H1 (cell line): ENCODE measurements around the gene ACSL4. TPM values are rescaled to one million over a fixed set of nuclear protein-coding genes. Genes with fewer than 3 reads are reported as not detected.

Source experiments
- PHF8 ChIP-seq: fragments of 200-600 bp; sonication (generic); conservative IDR thresholded peaks from 2 replicates; pipeline ENCODE4 v1.7.1; 2012; ENCODE audit warnings: low read depth, mild to moderate bottlenecking, inconsistent platforms, low read length, moderate library complexity
- polyA plus RNA-seq, 7 experiments: library from polyadenylated mRNA; depleted of rRNA in 3 of 7; stranded (reverse) in 5 of 7; unstranded in 2 of 7; fragments of >200 nt in 5 of 7; fragments of 200-250 nt in 2 of 7; gene quantifications; 1 replicate in 5 of 7; 2 replicates in 1 of 7; 4 replicates in 1 of 7; pipeline versions ENCODE4 v1.2.1 to v1.2.3, GENCODE V29; 2011 to 2013; ENCODE audit warnings: missing spikeins in 2 of 7, mixed read lengths in 2 of 7
- total RNA-seq: library from RNA; stranded (reverse); fragmentation: NEBNext Ultra II Directional; extraction: Animal tissue kit (Norgen Biotek cat#: 25700); gene quantifications from 2 replicates; pipeline ENCODE4 v1.2.1, GENCODE V29; 2021

ACSL4 gene
- total and polyA plus RNA-seq, 2 of the 8 experiments (the other 6 are each of a cell fraction or from before 2014, with no cell fraction given): 11.3 to 47.0 TPM

DNA sequence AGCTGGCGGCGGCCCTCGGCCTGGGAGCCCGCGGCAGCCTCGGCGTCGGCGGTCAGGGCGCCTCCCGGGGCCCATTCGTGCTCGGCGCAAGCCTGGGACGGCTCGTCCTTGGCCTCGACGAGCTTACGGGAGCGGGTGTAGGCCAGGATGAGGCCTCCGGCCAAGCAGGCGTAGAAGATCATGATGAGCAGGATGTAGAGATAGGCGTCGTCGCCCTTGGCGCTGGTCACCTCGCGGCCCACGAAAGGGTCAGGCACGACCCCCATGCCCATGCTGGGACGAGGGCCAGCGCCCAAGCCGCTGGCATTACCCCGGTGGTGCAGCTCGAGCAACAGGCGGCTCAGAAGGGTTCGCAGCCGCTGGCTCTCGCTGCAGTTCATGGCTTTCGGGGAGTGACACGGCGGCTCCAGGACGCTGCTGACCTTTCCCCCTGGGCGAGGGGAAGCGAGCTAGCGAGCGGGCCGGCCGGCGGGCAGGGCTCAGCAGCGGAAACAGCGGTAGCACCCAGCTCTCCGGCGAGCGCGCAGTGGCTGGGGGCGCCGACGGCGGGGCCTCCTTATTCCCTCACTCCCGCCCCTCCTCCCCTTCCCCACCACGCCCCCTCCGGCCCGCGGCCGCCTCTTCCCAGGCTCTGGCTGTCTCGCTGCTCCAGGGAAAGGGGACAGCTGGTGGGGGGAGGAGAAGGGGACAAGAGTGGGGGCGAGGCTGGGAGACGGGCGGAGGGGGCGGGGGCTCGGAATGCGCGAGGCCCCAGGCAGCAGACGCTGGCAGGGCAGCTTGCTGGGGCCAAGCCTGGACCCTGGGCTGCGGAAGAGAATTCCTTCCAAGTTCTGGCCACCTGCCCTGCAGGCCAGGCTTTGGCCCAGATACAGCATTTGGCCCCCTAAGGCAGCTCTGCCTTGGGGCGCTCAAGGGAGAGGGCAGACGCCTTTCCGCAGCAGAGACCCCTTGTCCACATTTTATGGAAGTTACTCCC lies 108.1 kb downstream of the ACSL4 start, which contains the start of gene KCNE5 (continued):
- no peak for TF ChIP-seq PHF8
